ENCODE measurements around the gene ZNF681. TPM values are rescaled to one million over a fixed set of nuclear protein-coding genes. Genes with fewer than 3 reads are reported as not detected.
"Not testable (repeated sequence)": the region's sequence is repeated elsewhere in the genome, so short reads cannot be mapped to it uniquely, and the experiment has no call there.

Gene ZNF681
- total and polyA plus RNA-seq, 8 donors = 0.62 to 3.5 (median 0.92) TPM; not detected in 1

DNA sequence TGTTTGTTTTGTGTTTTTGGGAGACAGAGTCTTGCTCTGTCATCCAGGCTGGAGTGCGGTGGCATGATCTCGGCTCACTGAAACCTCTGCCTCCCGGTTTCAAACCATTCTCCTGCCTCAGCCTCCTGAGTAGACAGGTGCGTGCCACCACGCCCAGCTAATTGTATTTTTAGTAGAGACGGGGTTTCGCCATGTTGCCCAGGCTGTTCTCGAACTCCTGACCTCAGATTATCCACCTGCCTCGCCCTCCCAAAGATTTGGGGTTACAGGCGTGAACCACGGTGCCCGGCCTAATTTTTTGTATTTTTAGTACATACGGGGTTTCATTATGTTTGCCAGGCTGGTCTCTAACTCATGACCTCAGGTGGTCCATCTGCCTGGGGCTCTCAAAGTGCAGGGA is 8.3 kb upstream of the ZNF681 start:
- Histone ChIP-seq H3K9me3 (no peaks in the 10 kb centered on the region), H3K4me3 (no peak overlapping the region), H3K27ac (no peak overlapping the region), H3K36me3 (peaks cover 0 to 8% (median 2%) of the 10 kb centered on the region in 4 donors), H3K4me1 (peaks cover 0 to 25% (median 2%) of the 10 kb centered on the region in 4 donors), H3K27me3 (no peaks in the 10 kb centered on the region)
- TF ChIP-seq CTCF (IDR thresholded peaks at IDR 0.05) = no peak
- no peak for TF ChIP-seq EP300 (IDR thresholded peaks at IDR 0.05)
- no peak for TF ChIP-seq POLR2A (IDR thresholded peaks at IDR 0.05)
- no peak for TF ChIP-seq POLR2AphosphoS5 (IDR thresholded peaks at IDR 0.05)
- WGBS, 5 donors = 87 to 89% (median 88%) methylated on average over 13 of the region's 13 CpGs
- DNase-seq = no peak
- intact Hi-C loops (cut with DNase I; ENCODE audit: low total_unique reads) = no loop called here

GRCh38 chr19:23764781-23765180 is 6.1 kb upstream of the ZNF681 start:
- peaks cover 0 to 25% (median 2%) of the 10 kb centered on the region in 4 donors for H3K4me1 ChIP-seq
- 62 to 88% (median 75%) methylated on average over 3 of the region's 3 CpGs for WGBS, 5 donors
- no peaks in the 10 kb centered on the region for H3K27me3 ChIP-seq
- TF ChIP-seq CTCF (IDR thresholded peaks at IDR 0.05) (no peak), POLR2AphosphoS5 (IDR thresholded peaks at IDR 0.05) (no peak), POLR2A (IDR thresholded peaks at IDR 0.05) (no peak), EP300 (IDR thresholded peaks at IDR 0.05) (no peak)
- peaks cover 0 to 3% (median 0%) of the 10 kb centered on the region in 4 donors for H3K36me3 ChIP-seq
- no peak overlapping the region for H3K27ac ChIP-seq
- H3K4me3 ChIP-seq = peak overlapping the region in 1 of 4 donors; percentile 68
- DNase-seq = no peak
- H3K9me3 ChIP-seq = no peaks in the 10 kb centered on the region
- intact Hi-C loops (cut with DNase I; ENCODE audit: low total_unique reads) = no loop called here

DNA sequence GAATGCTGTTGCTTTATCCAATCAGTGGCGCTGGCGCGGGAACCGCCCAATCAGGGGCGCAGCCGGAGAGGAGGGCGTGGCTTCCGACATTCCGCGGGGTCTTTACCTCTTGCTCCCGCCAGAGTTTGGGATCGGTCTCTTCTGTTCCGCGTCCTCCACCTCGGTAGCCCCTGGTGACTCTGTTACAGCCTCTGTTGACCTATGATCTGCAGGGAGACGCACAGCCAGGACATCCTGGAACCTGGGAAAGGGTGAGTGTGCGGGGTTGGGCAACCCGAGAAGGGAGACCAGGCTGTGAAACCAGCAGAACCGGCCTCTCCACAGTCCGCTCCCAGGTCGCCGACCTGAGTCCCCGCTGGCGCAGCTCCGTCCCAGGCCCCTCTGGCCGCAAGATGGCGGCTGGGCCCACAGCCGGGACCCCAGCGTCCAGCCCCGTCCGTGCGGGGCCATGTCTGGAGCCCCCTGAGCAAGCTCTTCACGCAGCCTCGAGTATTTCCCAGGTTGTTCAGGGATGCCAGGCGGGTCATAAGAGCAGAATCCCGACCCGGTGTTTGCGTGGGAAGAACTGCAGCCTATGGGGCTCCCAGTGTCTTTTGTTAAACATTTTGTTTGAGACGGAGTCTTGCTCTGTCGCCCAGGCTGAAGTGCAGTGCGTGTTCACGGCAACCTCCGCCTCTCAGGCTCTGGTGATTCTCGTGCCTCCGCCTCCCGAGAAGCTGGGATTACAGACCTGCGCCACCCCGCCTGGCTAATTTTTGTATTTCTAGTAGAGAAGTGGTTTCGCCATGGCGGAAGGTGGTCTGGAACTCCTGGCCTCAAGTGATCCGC is 4.4 kb upstream of the ZNF681 start:
- Histone ChIP-seq H3K27me3 (no peaks in the 10 kb centered on the region), H3K4me3 (peak overlapping the region; percentile 65 to 83 (median 68)), H3K27ac (peak overlapping the region; percentile 76 to 89 (median 86)), H3K4me1 (peaks cover 0 to 32% (median 4%) of the 10 kb centered on the region in 4 donors), H3K9me3 (no peaks in the 10 kb centered on the region), H3K36me3 (no peaks in the 10 kb centered on the region)
- WGBS, 5 donors = 1 to 10% (median 2%) methylated on average over 34 to 51 of the region's 51 CpGs
- intact Hi-C loops (cut with DNase I; ENCODE audit: low total_unique reads) = no loop called here
- TF ChIP-seq POLR2A (IDR thresholded peaks at IDR 0.05) = no peak
- TF ChIP-seq EP300 (IDR thresholded peaks at IDR 0.05) = no peak
- TF ChIP-seq CTCF (IDR thresholded peaks at IDR 0.05) = no peak
- peak in 2 of 3 donors; percentile 17 to 57 for TF ChIP-seq POLR2AphosphoS5 (IDR thresholded peaks at IDR 0.05)
- DNase-seq = peak; percentile 90 to 95

DNA sequence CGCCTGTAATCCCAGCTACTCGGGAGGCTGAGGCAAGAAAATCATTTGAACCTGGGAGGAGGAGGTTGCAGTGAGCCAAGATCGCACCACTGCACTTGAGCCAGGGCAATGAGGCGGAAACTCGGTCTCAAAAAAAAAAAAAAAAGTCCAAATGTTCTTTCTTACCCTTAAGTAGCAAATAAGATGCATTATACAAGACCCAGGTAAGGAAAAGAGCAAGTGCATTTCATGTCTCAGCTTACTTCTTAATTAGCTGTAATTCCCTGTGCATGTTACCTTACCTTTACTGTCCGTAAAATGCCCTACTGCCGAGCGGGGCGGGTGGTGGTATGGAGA is 3.8 kb upstream of the ZNF681 start:
- intact Hi-C loops (cut with DNase I; ENCODE audit: low total_unique reads) = no loop called here
- WGBS, 5 donors = 10 to 29% (median 20%) methylated on average over 9 of the region's 9 CpGs
- Histone ChIP-seq H3K27ac (peak overlapping the region; percentile 76 to 89 (median 86)), H3K36me3 (no peaks in the 10 kb centered on the region), H3K4me1 (peaks cover 0 to 38% (median 7%) of the 10 kb centered on the region in 4 donors), H3K9me3 (no peaks in the 10 kb centered on the region), H3K27me3 (no peaks in the 10 kb centered on the region), H3K4me3 (peak overlapping the region; percentile 65 to 83 (median 68))
- no peak for DNase-seq
- TF ChIP-seq CTCF (IDR thresholded peaks at IDR 0.05) (no peak), EP300 (IDR thresholded peaks at IDR 0.05) (no peak)

- H3K4me1 ChIP-seq = peaks cover 0 to 40% (median 7%) of the 10 kb centered on the region in 4 donors
- H3K27me3 ChIP-seq; H3K4me3 ChIP-seq; H3K9me3 ChIP-seq; H3K27ac ChIP-seq; H3K36me3 ChIP-seq; DNase-seq; intact Hi-C loops (cut with DNase I; ENCODE audit: low total_unique reads): not testable (repeated sequence)
- 68 to 82% (median 73%) methylated on average over 2 of the region's 2 CpGs for WGBS, 5 donors
These were observed 1.6 kb upstream of the ZNF681 start for GRCh38 chr19:23760326-23760725.

DNA sequence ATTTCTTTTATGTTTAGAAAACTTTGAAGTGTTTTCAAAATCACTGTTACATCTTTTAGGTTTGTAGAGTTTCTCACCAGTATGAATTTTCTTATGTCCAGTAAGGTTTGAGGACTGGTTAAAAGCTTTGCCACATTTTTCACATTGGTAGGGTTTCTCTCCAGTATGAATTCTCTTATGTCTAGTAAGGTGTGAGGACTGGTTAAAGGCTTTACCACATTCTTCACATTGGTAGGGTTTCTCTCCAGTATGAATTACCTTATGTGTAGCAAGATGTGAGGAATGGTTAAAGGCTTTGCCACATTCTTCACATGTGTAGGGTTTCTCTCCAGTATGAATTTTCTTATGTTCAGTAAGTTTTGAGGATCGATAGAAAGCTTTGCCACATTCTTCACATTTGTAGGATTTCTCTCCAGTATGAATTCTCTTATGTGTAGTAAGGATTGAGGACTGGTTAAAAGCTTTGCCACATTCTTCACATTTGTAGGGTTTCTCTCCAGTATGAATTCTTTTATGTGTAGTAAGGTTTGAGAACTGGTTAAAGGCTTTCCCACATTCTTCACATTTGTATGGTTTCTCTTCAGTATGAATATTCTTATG is 15.0 kb downstream of the ZNF681 start:
- DNase-seq; H3K27me3 ChIP-seq; H3K4me1 ChIP-seq; H3K27ac ChIP-seq; H3K4me3 ChIP-seq; intact Hi-C loops (cut with DNase I; ENCODE audit: low total_unique reads): not testable (repeated sequence)
- 96 to 100% (median 97%) methylated on average over 1 of the region's 1 CpG for WGBS, 5 donors
- H3K36me3 ChIP-seq = peaks cover 5 to 42% (median 32%) of the 10 kb centered on the region in 4 donors
- peaks cover 5 to 82% (median 44%) of the 10 kb centered on the region in 4 donors for H3K9me3 ChIP-seq
